GM12801 (cell line): ENCODE data around the gene TRIM77.
"Not testable (repeated sequence)": the region's sequence is repeated elsewhere in the genome, so short reads cannot be mapped to it uniquely, and the experiment has no call there.

Experiments
- CTCF ChIP-seq: IDR thresholded peaks from one replicate; pipeline ENCODE4 v1.5.1; 2011; ENCODE audit warnings: control low read depth; ENCODE audit not compliant: insufficient read length; ENCODE audit errors: extremely low read depth

Gene TRIM77

GRCh38 chr11:89709999-89710398 is at the start of gene TRIM77:
Gene TRIM77, plus strand, starts transcription at chr11:89710299. Its CDS starts 0 bp downstream, at chr11:89710299.
- TF ChIP-seq CTCF = not testable (repeated sequence)

- TF ChIP-seq CTCF = no peak
Observed at GRCh38 chr11:89667001-89667400, 43.1 kb upstream of the TRIM77 start.

GRCh38 chr11:89736566-89736965 is 26.5 kb downstream of the TRIM77 start:
- TF ChIP-seq CTCF = no peak

- no peak for TF ChIP-seq CTCF
Observed at GRCh38 chr11:89737116-89737515, 27.0 kb downstream of the TRIM77 start.
